NCI-H2227 (cell line): ENCODE results near the gene CRADD.
A peak's percentile ranks its signal among the peaks of the same experiment; 100 is the strongest.
"Not testable (repeated sequence)": the region's sequence is repeated elsewhere in the genome, so short reads cannot be mapped to it uniquely, and the experiment has no call there.

Experiments used
- DNase-seq: peaks from one replicate; lab custom pipeline; 2025; ENCODE audit not compliant: unreplicated experiment; lab: John Stamatoyannopoulos, UW

The CRADD gene

GRCh38 chr12:93862424-93862823 is 185.2 kb downstream of the CRADD start:
- no peak for DNase-seq

- no peak for DNase-seq
Observed at GRCh38 chr12:93865751-93866150, 188.6 kb downstream of the CRADD start.

- no peak for DNase-seq
Observed at GRCh38 chr12:93868771-93869170, 191.6 kb downstream of the CRADD start.

GRCh38 chr12:93870020-93870795 is 193.0 kb downstream of the CRADD start:
- no peak for DNase-seq

- DNase-seq = not testable (repeated sequence)
Observed at GRCh38 chr12:93871566-93871965, 194.4 kb downstream of the CRADD start.

GRCh38 chr12:93873561-93873960 is 196.4 kb downstream of the CRADD start:
- DNase-seq = no peak

GRCh38 chr12:93875157-93875556 is 198.0 kb downstream of the CRADD start:
- no peak for DNase-seq

- DNase-seq = no peak
Observed at GRCh38 chr12:93876360-93876759, 199.2 kb downstream of the CRADD start.

GRCh38 chr12:93877446-93877845 is 200.3 kb downstream of the CRADD start:
- no peak for DNase-seq

GRCh38 chr12:93879476-93880421 is 202.6 kb downstream of the CRADD start:
- DNase-seq = no peak

- DNase-seq = no peak
Observed at GRCh38 chr12:93880853-93881522, 203.8 kb downstream of the CRADD start.

GRCh38 chr12:93882763-93883162 is 205.6 kb downstream of the CRADD start:
- DNase-seq = no peak

GRCh38 chr12:93883436-93884154 is 206.4 kb downstream of the CRADD start:
- no peak for DNase-seq

- no peak for DNase-seq
Observed at GRCh38 chr12:93884794-93885460, 207.8 kb downstream of the CRADD start.

GRCh38 chr12:93885973-93886532 is 208.9 kb downstream of the CRADD start:
- not testable (repeated sequence) for DNase-seq

- DNase-seq = peak; percentile 41
Observed at GRCh38 chr12:93886533-93887511, 209.6 kb downstream of the CRADD start.

GRCh38 chr12:93888964-93889363 is 211.8 kb downstream of the CRADD start:
- no peak for DNase-seq

GRCh38 chr12:93889516-93890212 is 212.5 kb downstream of the CRADD start:
- no peak for DNase-seq
